Gastrocnemius medialis (tissue), 4 donors: ENCODE results near the gene BRIP1.

ENCODE experiments used
- CTCF ChIP-seq, 5 experiments: fragments of 450-650 bp in 3 of 5; fragments of 200-600 bp in 2 of 5; sonication (generic) in 2 of 5; IDR thresholded peaks in 4 of 5; conservative IDR thresholded peaks in 1 of 5; 1 replicate in 4 of 5; 2 replicates in 1 of 5; pipeline ENCODE4 v1.5.1; 2016 to 2019; ENCODE audit warnings: antibody characterized with exemption in 5 of 5, mild to moderate bottlenecking in 3 of 5, moderate library complexity in 3 of 5
- POLR2A ChIP-seq, 2 donors: fragments of 450-650 bp; IDR thresholded peaks; one replicate each; pipeline ENCODE4 v1.6.1; 2017; ENCODE audit warnings: antibody characterized with exemption in 2 of 2, mild to moderate bottlenecking in 2 of 2, moderate library complexity in 2 of 2

GRCh38 chr17:61834610-61835009 is 28.7 kb downstream of the BRIP1 start:
- no peak for TF ChIP-seq CTCF (IDR thresholded peaks at IDR 0.05 in 4 of 5, conservative IDR thresholded peaks at IDR 0.05 in 1 of 5)
- no peak for TF ChIP-seq POLR2A (IDR thresholded peaks at IDR 0.05)
